ENCODE data around the gene PTPRG. TPM values are rescaled to one million over a fixed set of nuclear protein-coding genes. Genes with fewer than 3 reads are reported as not detected.

The PTPRG gene
- total and polyA plus RNA-seq, 2 donors (not counting 1 experiment from before 2014, with no cell fraction given), result 67.0 to 97.9 TPM

DNA sequence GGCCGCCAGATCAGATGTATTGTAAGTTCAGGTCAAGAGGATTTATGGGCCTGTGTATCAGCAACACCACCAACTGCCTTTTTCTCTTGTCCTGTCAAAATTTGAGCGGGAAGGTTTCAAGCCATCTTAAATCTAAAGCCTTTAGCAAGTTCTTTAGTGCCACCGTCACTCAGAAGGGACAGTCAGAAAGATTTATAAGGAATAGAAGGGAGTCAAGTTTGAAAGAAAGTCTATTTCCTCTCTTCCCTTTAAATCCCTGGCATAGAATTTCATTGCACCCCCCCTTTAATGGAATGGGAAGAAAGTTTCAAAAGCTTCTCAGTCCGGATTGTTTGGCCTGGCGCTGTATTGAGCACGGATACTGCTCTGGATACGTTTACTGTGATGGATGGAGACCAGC lies 452.6 kb downstream of the PTPRG start:
- Histone ChIP-seq H4K20me1 (ENCODE audit: control insufficient read depth, extremely low read depth, insufficient read depth, low read length) (no peaks in the 10 kb centered on the region), H3K79me2 (ENCODE audit: control insufficient read depth, insufficient read depth, low read length) (no peaks in the 10 kb centered on the region), H3K27ac (ENCODE audit: insufficient read depth, low read length) (no peak overlapping the region), H3K9me3 (ENCODE audit: control insufficient read depth, insufficient read depth, low read depth, low read length) (no peaks in the 10 kb centered on the region), H3K36me3 (ENCODE audit: control insufficient read depth, insufficient read depth, low read length) (no peaks in the 10 kb centered on the region), H3K9ac (ENCODE audit: insufficient read depth, low read length) (no peak overlapping the region), H3K4me3 (replicated peaks in 1 of 4; ENCODE audit: control extremely low read depth in 1 of 4, insufficient read depth in 1 of 4, low read depth in 3 of 4, low read length in 4 of 4) (no peak overlapping the region), H3K4me2 (ENCODE audit: extremely low read depth, insufficient read depth, low read length) (no peak overlapping the region), H3K27me3 (ENCODE audit: control insufficient read depth, insufficient read depth, low read length) (no peaks in the 10 kb centered on the region), H2AFZ (ENCODE audit: low read length) (no peak overlapping the region), H3K4me1 (ENCODE audit: control insufficient read depth, extremely low read depth, insufficient read depth, low read length) (no peaks in the 10 kb centered on the region)
- TF ChIP-seq, protein P1, sequence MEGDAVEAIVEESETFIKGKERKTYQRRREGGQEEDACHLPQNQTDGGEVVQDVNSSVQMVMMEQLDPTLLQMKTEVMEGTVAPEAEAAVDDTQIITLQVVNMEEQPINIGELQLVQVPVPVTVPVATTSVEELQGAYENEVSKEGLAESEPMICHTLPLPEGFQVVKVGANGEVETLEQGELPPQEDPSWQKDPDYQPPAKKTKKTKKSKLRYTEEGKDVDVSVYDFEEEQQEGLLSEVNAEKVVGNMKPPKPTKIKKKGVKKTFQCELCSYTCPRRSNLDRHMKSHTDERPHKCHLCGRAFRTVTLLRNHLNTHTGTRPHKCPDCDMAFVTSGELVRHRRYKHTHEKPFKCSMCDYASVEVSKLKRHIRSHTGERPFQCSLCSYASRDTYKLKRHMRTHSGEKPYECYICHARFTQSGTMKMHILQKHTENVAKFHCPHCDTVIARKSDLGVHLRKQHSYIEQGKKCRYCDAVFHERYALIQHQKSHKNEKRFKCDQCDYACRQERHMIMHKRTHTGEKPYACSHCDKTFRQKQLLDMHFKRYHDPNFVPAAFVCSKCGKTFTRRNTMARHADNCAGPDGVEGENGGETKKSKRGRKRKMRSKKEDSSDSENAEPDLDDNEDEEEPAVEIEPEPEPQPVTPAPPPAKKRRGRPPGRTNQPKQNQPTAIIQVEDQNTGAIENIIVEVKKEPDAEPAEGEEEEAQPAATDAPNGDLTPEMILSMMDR (conservative IDR thresholded peaks at IDR 0.05 in 1 of 2, IDR thresholded peaks at IDR 0.05 in 1 of 2; ENCODE audit: low read depth in 1 of 2, low read length in 2 of 2), result no peak
- no peak for TF ChIP-seq EZH2 (IDR thresholded peaks at IDR 0.05; ENCODE audit: low read length, missing control alignments)
- DNase-seq (ENCODE audit: low read depth in 2 of 2), result no peak

DNA sequence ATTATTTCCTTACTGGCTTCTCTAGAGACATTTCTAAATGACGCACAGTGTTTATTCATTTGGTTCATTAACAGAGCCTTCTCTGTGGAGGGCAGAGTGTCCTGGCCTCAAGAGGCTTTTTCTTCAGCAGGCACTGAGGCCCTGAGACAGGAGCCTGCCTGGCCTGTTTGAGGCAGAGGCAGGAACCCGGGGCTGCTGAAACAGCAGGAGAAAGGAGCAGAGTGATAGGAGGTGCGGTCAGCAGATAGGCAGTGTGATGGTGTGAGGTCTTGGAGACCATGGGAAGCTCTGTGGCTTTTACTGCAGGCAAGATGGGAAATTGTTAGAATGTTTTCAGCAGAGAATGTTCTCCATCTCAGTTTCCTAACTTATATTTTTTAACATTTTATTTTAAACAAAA lies 453.7 kb downstream of the PTPRG start:
- Histone ChIP-seq H4K20me1 (ENCODE audit: control insufficient read depth, extremely low read depth, insufficient read depth, low read length) (no peaks in the 10 kb centered on the region), H3K36me3 (ENCODE audit: control insufficient read depth, insufficient read depth, low read length) (no peaks in the 10 kb centered on the region), H3K9ac (ENCODE audit: insufficient read depth, low read length) (no peak overlapping the region), H3K4me1 (ENCODE audit: control insufficient read depth, extremely low read depth, insufficient read depth, low read length) (no peaks in the 10 kb centered on the region), H3K4me2 (ENCODE audit: extremely low read depth, insufficient read depth, low read length) (no peak overlapping the region), H3K27me3 (ENCODE audit: control insufficient read depth, insufficient read depth, low read length) (no peaks in the 10 kb centered on the region), H3K9me3 (ENCODE audit: control insufficient read depth, insufficient read depth, low read depth, low read length) (no peaks in the 10 kb centered on the region), H3K79me2 (ENCODE audit: control insufficient read depth, insufficient read depth, low read length) (no peaks in the 10 kb centered on the region), H3K27ac (ENCODE audit: insufficient read depth, low read length) (no peak overlapping the region), H3K4me3 (replicated peaks in 1 of 4; ENCODE audit: control extremely low read depth in 1 of 4, insufficient read depth in 1 of 4, low read depth in 3 of 4, low read length in 4 of 4) (no peak overlapping the region), H2AFZ (ENCODE audit: low read length) (no peak overlapping the region)
- no peak for TF ChIP-seq EZH2 (IDR thresholded peaks at IDR 0.05; ENCODE audit: low read length, missing control alignments)
- TF ChIP-seq, protein P1 (conservative IDR thresholded peaks at IDR 0.05 in 1 of 2, IDR thresholded peaks at IDR 0.05 in 1 of 2; ENCODE audit: low read depth in 1 of 2, low read length in 2 of 2), result no peak
- DNase-seq (ENCODE audit: low read depth in 2 of 2), result no peak

DNA sequence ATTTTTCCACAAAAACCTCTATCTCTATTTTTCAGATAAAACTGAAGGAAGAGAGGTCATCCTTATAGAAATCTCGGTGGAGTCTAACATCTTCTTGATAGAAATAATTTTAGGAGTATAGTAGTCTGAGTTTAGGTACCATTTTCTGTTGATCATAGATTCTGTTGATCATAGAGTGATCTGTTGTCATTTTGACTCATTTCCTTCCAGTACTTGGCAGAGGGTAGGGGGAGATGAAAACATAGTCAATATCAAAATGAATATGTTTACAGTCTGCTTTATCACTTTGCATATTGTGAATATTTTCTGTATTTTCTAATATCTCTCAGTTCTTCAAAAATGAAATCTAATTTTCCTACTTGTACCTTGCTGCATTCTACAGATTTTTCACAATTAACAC lies 458.5 kb downstream of the PTPRG start:
- H2AFZ ChIP-seq (ENCODE audit: low read length), result no peak overlapping the region
- H3K9ac ChIP-seq (ENCODE audit: insufficient read depth, low read length), result no peak overlapping the region
- H3K9me3 ChIP-seq (ENCODE audit: control insufficient read depth, insufficient read depth, low read depth, low read length), result no peaks in the 10 kb centered on the region
- no peaks in the 10 kb centered on the region for H3K79me2 ChIP-seq (ENCODE audit: control insufficient read depth, insufficient read depth, low read length)
- H3K27me3 ChIP-seq (ENCODE audit: control insufficient read depth, insufficient read depth, low read length), result no peaks in the 10 kb centered on the region
- no peak overlapping the region for H3K4me3 ChIP-seq (replicated peaks in 1 of 4; ENCODE audit: control extremely low read depth in 1 of 4, insufficient read depth in 1 of 4, low read depth in 3 of 4, low read length in 4 of 4)
- no peaks in the 10 kb centered on the region for H3K36me3 ChIP-seq (ENCODE audit: control insufficient read depth, insufficient read depth, low read length)
- H3K4me1 ChIP-seq (ENCODE audit: control insufficient read depth, extremely low read depth, insufficient read depth, low read length), result no peaks in the 10 kb centered on the region
- TF ChIP-seq, protein P1 (conservative IDR thresholded peaks at IDR 0.05 in 1 of 2, IDR thresholded peaks at IDR 0.05 in 1 of 2; ENCODE audit: low read depth in 1 of 2, low read length in 2 of 2), result no peak
- TF ChIP-seq EZH2 (IDR thresholded peaks at IDR 0.05; ENCODE audit: low read length, missing control alignments), result no peak
- no peak overlapping the region for H3K4me2 ChIP-seq (ENCODE audit: extremely low read depth, insufficient read depth, low read length)
- no peak overlapping the region for H3K27ac ChIP-seq (ENCODE audit: insufficient read depth, low read length)
- no peaks in the 10 kb centered on the region for H4K20me1 ChIP-seq (ENCODE audit: control insufficient read depth, extremely low read depth, insufficient read depth, low read length)
- no peak for DNase-seq (ENCODE audit: low read depth in 2 of 2)
